Measurements from ENCODE around the gene ADGRL3.

The ADGRL3 gene

DNA sequence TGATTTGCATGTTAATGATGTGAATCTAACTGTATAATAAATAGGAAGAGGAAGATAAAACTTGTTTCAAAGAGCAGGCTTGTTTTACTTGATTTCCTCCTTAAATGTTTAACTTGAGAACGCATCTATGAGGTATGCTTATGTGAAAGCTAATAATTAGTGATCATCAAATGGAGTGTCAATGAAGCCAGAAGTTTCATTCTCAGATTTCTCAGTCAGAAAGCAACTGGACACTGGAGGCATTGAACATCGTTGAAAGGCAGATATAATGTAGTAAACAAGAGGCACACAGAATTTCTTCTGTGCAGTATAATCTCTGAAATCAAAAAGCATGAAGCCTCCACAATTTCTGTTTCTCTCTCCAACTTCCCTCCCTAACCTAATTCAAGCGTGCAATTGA, 672.9 kb downstream of the ADGRL3 start:
- ATAC-seq = no peak
- TF ChIP-seq ARNTL (CRISPR knock-in tag; IDR thresholded peaks at IDR 0.05; ENCODE audit: borderline replicate concordance, low read depth) (no peak), PPARA (CRISPR knock-in tag; IDR thresholded peaks at IDR 0.05; ENCODE audit: borderline replicate concordance) (no peak), GLIS3 (CRISPR knock-in tag; IDR thresholded peaks at IDR 0.05) (no peak), BACH2 (CRISPR knock-in tag; IDR thresholded peaks at IDR 0.05; ENCODE audit: borderline replicate concordance) (no peak), SNAI2 (CRISPR knock-in tag; IDR thresholded peaks at IDR 0.05) (no peak), ZNF8 (CRISPR knock-in tag; IDR thresholded peaks at IDR 0.05) (no peak), OSR1 (CRISPR knock-in tag; IDR thresholded peaks at IDR 0.05) (no peak), ESRRG (CRISPR knock-in tag; IDR thresholded peaks at IDR 0.05) (no peak)
- TF ChIP-seq, protein P1, sequence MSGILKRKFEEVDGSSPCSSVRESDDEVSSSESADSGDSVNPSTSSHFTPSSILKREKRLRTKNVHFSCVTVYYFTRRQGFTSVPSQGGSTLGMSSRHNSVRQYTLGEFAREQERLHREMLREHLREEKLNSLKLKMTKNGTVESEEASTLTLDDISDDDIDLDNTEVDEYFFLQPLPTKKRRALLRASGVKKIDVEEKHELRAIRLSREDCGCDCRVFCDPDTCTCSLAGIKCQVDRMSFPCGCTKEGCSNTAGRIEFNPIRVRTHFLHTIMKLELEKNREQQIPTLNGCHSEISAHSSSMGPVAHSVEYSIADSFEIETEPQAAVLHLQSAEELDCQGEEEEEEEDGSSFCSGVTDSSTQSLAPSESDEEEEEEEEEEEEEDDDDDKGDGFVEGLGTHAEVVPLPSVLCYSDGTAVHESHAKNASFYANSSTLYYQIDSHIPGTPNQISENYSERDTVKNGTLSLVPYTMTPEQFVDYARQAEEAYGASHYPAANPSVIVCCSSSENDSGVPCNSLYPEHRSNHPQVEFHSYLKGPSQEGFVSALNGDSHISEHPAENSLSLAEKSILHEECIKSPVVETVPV (CRISPR knock-in tag; IDR thresholded peaks at IDR 0.05) = no peak

DNA sequence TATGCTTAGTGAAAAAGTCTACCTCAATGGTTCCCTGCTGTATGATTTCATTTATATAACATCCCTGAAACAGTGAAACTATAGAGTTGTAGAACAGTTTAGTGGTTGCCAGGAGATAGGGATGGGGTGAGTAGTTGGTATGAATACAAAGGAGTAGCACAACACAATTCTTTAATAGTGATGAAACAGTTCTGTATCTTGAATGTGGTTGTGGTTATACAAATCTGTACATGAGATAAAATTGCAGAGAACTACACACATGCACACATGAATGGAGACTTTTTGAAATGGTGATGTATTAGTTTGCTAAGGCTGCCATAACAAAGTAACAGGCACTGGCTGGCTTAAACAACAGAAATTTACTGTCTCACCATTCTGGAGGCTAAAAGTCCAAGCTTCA, 677.1 kb downstream of the ADGRL3 start:
- ATAC-seq = no peak
- TF ChIP-seq GLIS3 (CRISPR knock-in tag; IDR thresholded peaks at IDR 0.05) = no peak
- no peak for TF ChIP-seq ZNF565 (CRISPR knock-in tag; conservative IDR thresholded peaks at IDR 0.05; ENCODE audit: low read depth)
- no peak for TF ChIP-seq RARB (CRISPR knock-in tag; IDR thresholded peaks at IDR 0.05)
- TF ChIP-seq ISL1 (CRISPR knock-in tag; IDR thresholded peaks at IDR 0.05) = no peak
- no peak for TF ChIP-seq TOX (CRISPR knock-in tag; IDR thresholded peaks at IDR 0.05; ENCODE audit: borderline replicate concordance)
- TF ChIP-seq, protein P2, sequence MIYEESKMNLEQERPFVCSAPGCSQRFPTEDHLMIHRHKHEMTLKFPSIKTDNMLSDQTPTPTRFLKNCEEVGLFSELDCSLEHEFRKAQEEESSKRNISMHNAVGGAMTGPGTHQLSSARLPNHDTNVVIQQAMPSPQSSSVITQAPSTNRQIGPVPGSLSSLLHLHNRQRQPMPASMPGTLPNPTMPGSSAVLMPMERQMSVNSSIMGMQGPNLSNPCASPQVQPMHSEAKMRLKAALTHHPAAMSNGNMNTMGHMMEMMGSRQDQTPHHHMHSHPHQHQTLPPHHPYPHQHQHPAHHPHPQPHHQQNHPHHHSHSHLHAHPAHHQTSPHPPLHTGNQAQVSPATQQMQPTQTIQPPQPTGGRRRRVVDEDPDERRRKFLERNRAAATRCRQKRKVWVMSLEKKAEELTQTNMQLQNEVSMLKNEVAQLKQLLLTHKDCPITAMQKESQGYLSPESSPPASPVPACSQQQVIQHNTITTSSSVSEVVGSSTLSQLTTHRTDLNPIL (CRISPR knock-in tag; IDR thresholded peaks at IDR 0.05; ENCODE audit: low read depth) = no peak
- TF ChIP-seq, protein P1 (CRISPR knock-in tag; IDR thresholded peaks at IDR 0.05) = no peak
- TF ChIP-seq CSDC2 (CRISPR knock-in tag; IDR thresholded peaks at IDR 0.05) = no peak
- TF ChIP-seq, protein P3, sequence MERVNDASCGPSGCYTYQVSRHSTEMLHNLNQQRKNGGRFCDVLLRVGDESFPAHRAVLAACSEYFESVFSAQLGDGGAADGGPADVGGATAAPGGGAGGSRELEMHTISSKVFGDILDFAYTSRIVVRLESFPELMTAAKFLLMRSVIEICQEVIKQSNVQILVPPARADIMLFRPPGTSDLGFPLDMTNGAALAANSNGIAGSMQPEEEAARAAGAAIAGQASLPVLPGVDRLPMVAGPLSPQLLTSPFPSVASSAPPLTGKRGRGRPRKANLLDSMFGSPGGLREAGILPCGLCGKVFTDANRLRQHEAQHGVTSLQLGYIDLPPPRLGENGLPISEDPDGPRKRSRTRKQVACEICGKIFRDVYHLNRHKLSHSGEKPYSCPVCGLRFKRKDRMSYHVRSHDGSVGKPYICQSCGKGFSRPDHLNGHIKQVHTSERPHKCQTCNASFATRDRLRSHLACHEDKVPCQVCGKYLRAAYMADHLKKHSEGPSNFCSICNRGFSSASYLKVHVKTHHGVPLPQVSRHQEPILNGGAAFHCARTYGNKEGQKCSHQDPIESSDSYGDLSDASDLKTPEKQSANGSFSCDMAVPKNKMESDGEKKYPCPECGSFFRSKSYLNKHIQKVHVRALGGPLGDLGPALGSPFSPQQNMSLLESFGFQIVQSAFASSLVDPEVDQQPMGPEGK (CRISPR knock-in tag; IDR thresholded peaks at IDR 0.05; ENCODE audit: borderline replicate concordance) = no peak
- no peak for TF ChIP-seq ARNTL (CRISPR knock-in tag; IDR thresholded peaks at IDR 0.05; ENCODE audit: borderline replicate concordance, low read depth)
- no peak for TF ChIP-seq ZNF8 (CRISPR knock-in tag; IDR thresholded peaks at IDR 0.05)
- TF ChIP-seq, protein P4, sequence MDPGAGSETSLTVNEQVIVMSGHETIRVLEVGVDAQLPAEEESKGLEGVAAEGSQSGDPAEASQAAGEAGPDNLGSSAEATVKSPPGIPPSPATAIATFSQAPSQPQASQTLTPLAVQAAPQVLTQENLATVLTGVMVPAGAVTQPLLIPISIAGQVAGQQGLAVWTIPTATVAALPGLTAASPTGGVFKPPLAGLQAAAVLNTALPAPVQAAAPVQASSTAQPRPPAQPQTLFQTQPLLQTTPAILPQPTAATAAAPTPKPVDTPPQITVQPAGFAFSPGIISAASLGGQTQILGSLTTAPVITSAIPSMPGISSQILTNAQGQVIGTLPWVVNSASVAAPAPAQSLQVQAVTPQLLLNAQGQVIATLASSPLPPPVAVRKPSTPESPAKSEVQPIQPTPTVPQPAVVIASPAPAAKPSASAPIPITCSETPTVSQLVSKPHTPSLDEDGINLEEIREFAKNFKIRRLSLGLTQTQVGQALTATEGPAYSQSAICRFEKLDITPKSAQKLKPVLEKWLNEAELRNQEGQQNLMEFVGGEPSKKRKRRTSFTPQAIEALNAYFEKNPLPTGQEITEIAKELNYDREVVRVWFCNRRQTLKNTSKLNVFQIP (CRISPR knock-in tag; IDR thresholded peaks at IDR 0.05; ENCODE audit: borderline replicate concordance, low read depth) = no peak
- no peak for TF ChIP-seq BACH2 (CRISPR knock-in tag; IDR thresholded peaks at IDR 0.05; ENCODE audit: borderline replicate concordance)
- TF ChIP-seq ZNF70 (CRISPR knock-in tag; IDR thresholded peaks at IDR 0.05) = no peak
- TF ChIP-seq, protein P5, sequence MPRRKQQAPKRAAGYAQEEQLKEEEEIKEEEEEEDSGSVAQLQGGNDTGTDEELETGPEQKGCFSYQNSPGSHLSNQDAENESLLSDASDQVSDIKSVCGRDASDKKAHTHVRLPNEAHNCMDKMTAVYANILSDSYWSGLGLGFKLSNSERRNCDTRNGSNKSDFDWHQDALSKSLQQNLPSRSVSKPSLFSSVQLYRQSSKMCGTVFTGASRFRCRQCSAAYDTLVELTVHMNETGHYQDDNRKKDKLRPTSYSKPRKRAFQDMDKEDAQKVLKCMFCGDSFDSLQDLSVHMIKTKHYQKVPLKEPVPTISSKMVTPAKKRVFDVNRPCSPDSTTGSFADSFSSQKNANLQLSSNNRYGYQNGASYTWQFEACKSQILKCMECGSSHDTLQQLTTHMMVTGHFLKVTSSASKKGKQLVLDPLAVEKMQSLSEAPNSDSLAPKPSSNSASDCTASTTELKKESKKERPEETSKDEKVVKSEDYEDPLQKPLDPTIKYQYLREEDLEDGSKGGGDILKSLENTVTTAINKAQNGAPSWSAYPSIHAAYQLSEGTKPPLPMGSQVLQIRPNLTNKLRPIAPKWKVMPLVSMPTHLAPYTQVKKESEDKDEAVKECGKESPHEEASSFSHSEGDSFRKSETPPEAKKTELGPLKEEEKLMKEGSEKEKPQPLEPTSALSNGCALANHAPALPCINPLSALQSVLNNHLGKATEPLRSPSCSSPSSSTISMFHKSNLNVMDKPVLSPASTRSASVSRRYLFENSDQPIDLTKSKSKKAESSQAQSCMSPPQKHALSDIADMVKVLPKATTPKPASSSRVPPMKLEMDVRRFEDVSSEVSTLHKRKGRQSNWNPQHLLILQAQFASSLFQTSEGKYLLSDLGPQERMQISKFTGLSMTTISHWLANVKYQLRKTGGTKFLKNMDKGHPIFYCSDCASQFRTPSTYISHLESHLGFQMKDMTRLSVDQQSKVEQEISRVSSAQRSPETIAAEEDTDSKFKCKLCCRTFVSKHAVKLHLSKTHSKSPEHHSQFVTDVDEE (CRISPR knock-in tag; IDR thresholded peaks at IDR 0.05) = no peak
- TF ChIP-seq ZC3H10 (CRISPR knock-in tag; IDR thresholded peaks at IDR 0.05) = no peak
